Liver (tissue), 9 donors: ENCODE data around the gene WBP2. TPM values are rescaled to one million over a fixed set of nuclear protein-coding genes. Genes with fewer than 3 reads are reported as not detected.
A peak's percentile ranks its signal among the peaks of the same experiment; 100 is the strongest.

Experiments
- DNase-seq: peaks from one replicate; pipeline ENCODE4 v3.0.0-alpha.2; 2017; ENCODE audit warnings: low spot score
- H3K27ac ChIP-seq, 2 donors: one replicate each; pipeline ENCODE4 v1.7.0; 2013; ENCODE audit warnings: inconsistent platforms in 2 of 2, low read length in 2 of 2, control low read depth in 1 of 2, low read depth in 1 of 2, mild to moderate bottlenecking in 1 of 2
- H3K27me3 ChIP-seq, 4 donors: one replicate each; pipeline versions ENCODE4 v1.6.1 to v1.7.0; 2013; ENCODE audit warnings: low read length in 3 of 4, inconsistent platforms in 1 of 4, mild to moderate bottlenecking in 1 of 4, moderate library complexity in 1 of 4; ENCODE audit not compliant: control insufficient read depth in 4 of 4, insufficient read depth in 4 of 4
- H3K36me3 ChIP-seq, 4 donors: one replicate each; pipeline versions ENCODE4 v1.6.1 to v1.7.0; 2013; ENCODE audit warnings: low read length in 3 of 4, mild to moderate bottlenecking in 3 of 4, low read depth in 1 of 4, moderate library complexity in 1 of 4; ENCODE audit not compliant: control insufficient read depth in 4 of 4, insufficient read depth in 3 of 4
- H3K4me1 ChIP-seq, 4 donors: one replicate each; pipeline versions ENCODE4 v1.6.1 to v1.7.0; 2013; ENCODE audit warnings: low read length in 3 of 4, mild to moderate bottlenecking in 3 of 4, moderate library complexity in 1 of 4; ENCODE audit not compliant: control insufficient read depth in 4 of 4, insufficient read depth in 4 of 4
- H3K4me3 ChIP-seq, 3 donors: one replicate each; pipeline versions ENCODE4 v1.6.1 to v1.7.0; 2013; ENCODE audit warnings: low read length in 3 of 3, control low read depth in 1 of 3, low read depth in 1 of 3, mild to moderate bottlenecking in 1 of 3
- H3K9ac ChIP-seq, 2 donors: one replicate each; pipeline ENCODE4 v1.7.0; 2013; ENCODE audit warnings: low read length in 2 of 2, mild to moderate bottlenecking in 2 of 2, moderate library complexity in 2 of 2, control low read depth in 1 of 2, low read depth in 1 of 2
- H3K9me3 ChIP-seq, 4 donors: one replicate each; pipeline versions ENCODE4 v1.6.1 to v1.7.0; 2013; ENCODE audit warnings: low read length in 3 of 4; ENCODE audit not compliant: control insufficient read depth in 4 of 4
- ATF3 ChIP-seq: IDR thresholded peaks from 2 replicates; pipeline ENCODE4 v1.6.1; 2016; ENCODE audit warnings: antibody characterized with exemption
- CTCF ChIP-seq: fragments of 150-350 bp; IDR thresholded peaks from 2 replicates; pipeline ENCODE4 v1.5.1; 2017; ENCODE audit warnings: improper control_type of control experiment, low read depth, low read length; ENCODE audit not compliant: missing input control
- EGR1 ChIP-seq, 2 donors: IDR thresholded peaks; 2 replicates each; pipeline ENCODE4 v1.6.1; 2016 to 2018; ENCODE audit warnings: antibody characterized with exemption in 2 of 2, low read depth in 2 of 2
- FOXA1 ChIP-seq: IDR thresholded peaks from 2 replicates; pipeline ENCODE4 v1.6.1; 2016; ENCODE audit warnings: antibody characterized with exemption
- FOXA2 ChIP-seq: IDR thresholded peaks from 2 replicates; pipeline ENCODE4 v1.6.1; 2016; ENCODE audit warnings: antibody characterized with exemption
- GABPA ChIP-seq, 2 donors: IDR thresholded peaks in 1 of 2; conservative IDR thresholded peaks in 1 of 2; 2 replicates each; pipeline ENCODE4 v1.6.1; 2016; ENCODE audit warnings: antibody characterized with exemption in 2 of 2, mild to moderate bottlenecking in 1 of 2, moderate library complexity in 1 of 2
- HNF4A ChIP-seq, 2 donors: conservative IDR thresholded peaks; 2 replicates each; pipeline ENCODE4 v1.6.1; 2016; ENCODE audit warnings: antibody characterized with exemption in 2 of 2, mild to moderate bottlenecking in 2 of 2
- HNF4G ChIP-seq: IDR thresholded peaks from 2 replicates; pipeline ENCODE4 v1.6.1; 2016; ENCODE audit warnings: antibody characterized with exemption
- JUND ChIP-seq, 2 donors: IDR thresholded peaks; 2 replicates each; pipeline ENCODE4 v1.6.1; 2016; ENCODE audit warnings: antibody characterized with exemption in 2 of 2
- MAX ChIP-seq: IDR thresholded peaks from 2 replicates; pipeline ENCODE4 v1.6.1; 2016; ENCODE audit warnings: antibody characterized with exemption
- NR2F2 ChIP-seq: IDR thresholded peaks from 2 replicates; pipeline ENCODE4 v1.6.1; 2016; ENCODE audit warnings: antibody characterized with exemption
- RAD21 ChIP-seq, 2 donors: IDR thresholded peaks; 2 replicates each; pipeline ENCODE4 v1.6.1; 2016; ENCODE audit warnings: antibody characterized with exemption in 2 of 2, mild to moderate bottlenecking in 2 of 2
- REST ChIP-seq: IDR thresholded peaks from 2 replicates; pipeline ENCODE4 v1.6.1; 2016; ENCODE audit warnings: antibody characterized with exemption, mild to moderate bottlenecking
- RXRA ChIP-seq, 2 donors: IDR thresholded peaks; 2 replicates each; pipeline ENCODE4 v1.6.1; 2017 to 2018; ENCODE audit warnings: antibody characterized with exemption in 2 of 2, mild to moderate bottlenecking in 1 of 2
- SP1 ChIP-seq: IDR thresholded peaks from 2 replicates; pipeline ENCODE4 v1.6.1; 2018; ENCODE audit warnings: antibody characterized with exemption, mild to moderate bottlenecking
- TAF1 ChIP-seq: conservative IDR thresholded peaks from 2 replicates; pipeline ENCODE4 v1.6.1; 2016; ENCODE audit warnings: antibody characterized with exemption, mild to moderate bottlenecking
- YY1 ChIP-seq: IDR thresholded peaks from 2 replicates; pipeline ENCODE4 v1.6.1; 2016; ENCODE audit warnings: antibody characterized with exemption, mild to moderate bottlenecking
- ZBTB33 ChIP-seq: IDR thresholded peaks from 2 replicates; pipeline ENCODE4 v1.6.1; 2016; ENCODE audit warnings: antibody characterized with exemption
- WGBS: extraction: QIAGEN DNeasy Blood & Tissue Kit; methylation state at CpG from one replicate; pipeline ENCODE4 v1.1.7; 2013; 5-methylcytosine and 5-hydroxymethylcytosine counted together
- polyA plus RNA-seq, 2 donors: library from polyadenylated mRNA; stranded (reverse) in 1 of 2; unstranded in 1 of 2; fragments of 200-250 nt in 1 of 2; fragments of >200 nt in 1 of 2; fragmentation: Nextera tagmentation in 1 of 2; extraction: Ambion mirVana in 1 of 2; gene quantifications; one replicate each; pipeline versions ENCODE4 v1.2.1 to v1.2.3, GENCODE V29; 2013 to 2015
- total RNA-seq, 2 donors: library from RNA; depleted of rRNA; stranded (reverse); fragments of >200 nt; gene quantifications; one replicate each; pipeline ENCODE4 v1.2.3, GENCODE V29; 2014
- donor health status: healthy.
- donor health status: healthy.
- donor health status: healthy.
- donor health status: healthy.
- donor health status: healthy.

WBP2 gene
- 10 to 100 TPM; 29.0 to 32.5 TPM for total RNA-seq
- polyA plus RNA-seq = 10 to 100 TPM; 70.7 to 99.4 TPM

GRCh38 chr17:75855310-75856061, at the start of gene WBP2:
Gene WBP2 (minus strand): TSS chr17:75855335. CDS start chr17:75855297, 38 bp downstream.
- H3K4me1 ChIP-seq = peaks cover 2 to 35% (median 27%) of the 10 kb centered on the region in 4 donors

More at GRCh38 chr17:75855310-75856061, at the start of gene WBP2:
- peaks cover 0 to 8% (median 3%) of the 10 kb centered on the region in 4 donors for H3K36me3 ChIP-seq
- TF ChIP-seq SP1 = peak; percentile 93
- no peak for TF ChIP-seq FOXA2
- TF ChIP-seq GABPA (IDR thresholded peaks at IDR 0.05 in 1 of 2, conservative IDR thresholded peaks at IDR 0.05 in 1 of 2) = peak in 1 of 2 donors; percentile 88
- no peak for TF ChIP-seq HNF4G
- TF ChIP-seq REST = peak; percentile 81
- TF ChIP-seq ZBTB33 = peak; percentile 80
- TF ChIP-seq EGR1 (IDR thresholded peaks at IDR 0.05; ENCODE audit: low read depth in 2 of 2) = peak; percentile 100
- TF ChIP-seq ATF3 = peak; percentile 28
- peak in 1 of 2 donors; percentile 53 for TF ChIP-seq JUND (IDR thresholded peaks at IDR 0.05)
- TF ChIP-seq RXRA (IDR thresholded peaks at IDR 0.05) = peak; percentile 51 to 70
- no peak for TF ChIP-seq FOXA1
- peak; percentile 32 for TF ChIP-seq CTCF
- TF ChIP-seq YY1 = peak; percentile 92
- TF ChIP-seq HNF4A (conservative IDR thresholded peaks at IDR 0.05) = peak; percentile 6 to 37
- peak; percentile 72 for TF ChIP-seq TAF1
- TF ChIP-seq MAX = peak; percentile 90
- no peak for TF ChIP-seq RAD21 (IDR thresholded peaks at IDR 0.05)
- peak; percentile 78 for TF ChIP-seq NR2F2
- H3K9ac ChIP-seq = peak within 1 kb of the TSS; percentile 93 to 100
- peak within 1 kb of the TSS; percentile 94 to 98 for H3K27ac ChIP-seq
- under 1% methylated on average over 58 of the region's 58 CpGs for WGBS
- DNase-seq = peak; percentile 93
- no peaks in the 10 kb centered on the region for H3K9me3 ChIP-seq
- H3K27me3 ChIP-seq = no peaks in the 10 kb centered on the region
- H3K4me3 ChIP-seq = peak within 1 kb of the TSS; percentile 83 to 89 (median 87)
